ENCODE data around the gene ELAC1. TPM values are rescaled to one million over a fixed set of nuclear protein-coding genes. Genes with fewer than 3 reads are reported as not detected.
A peak's percentile ranks its signal among the peaks of the same experiment; 100 is the strongest.

Gene ELAC1
- polyA plus RNA-seq, 3 donors from 2014 or later = 9.3 to 23.6 (median 19.8) TPM

- no peaks in the 10 kb centered on the region for H3K9me3 Mint-ChIP-seq
- peak overlapping the region in 2 of 5 donors; percentile 1 to 35 for H3K4me3 Mint-ChIP-seq
- peak overlapping the region in 2 of 6 donors; percentile 29 to 39 for H3K27ac Mint-ChIP-seq
- no peak for DNase-seq
- H3K27me3 Mint-ChIP-seq (ENCODE audit: low read depth in 3 of 3) = peaks cover 0 to 3% (median 2%) of the 10 kb centered on the region in 3 donors
- peaks cover 83 to 96% of the 10 kb centered on the region in 2 donors for H3K4me1 Mint-ChIP-seq
- H3K36me3 Mint-ChIP-seq = peaks cover 0 to 3% (median 0%) of the 10 kb centered on the region in 3 donors
Observed at GRCh38 chr18:51037230-51037629, 69.4 kb downstream of the ELAC1 start.

Other genes with a start within 250 kb of the ELAC1 start
- gene MRO, start 148.0 kb upstream of the ELAC1 start, polyA plus RNA-seq = not detected
- gene ME2, start 88.9 kb upstream of the ELAC1 start, polyA plus RNA-seq = 10 to 100 TPM; 57.9 to 96.3 (median 71.5) TPM
- gene SMAD4, start 62.2 kb downstream of the ELAC1 start, polyA plus RNA-seq = 10 to 100 TPM; 38.8 to 67.2 (median 39.0) TPM
- 10 to 100 TPM in 2 of 3 donors, 1 to 10 TPM in 1; 10.0 to 18.1 (median 10.7) TPM for gene MEX3C, start 229.6 kb downstream of the ELAC1 start, polyA plus RNA-seq